CD4-positive, alpha-beta T cell treated with Interleukin-15 for 1 hour (primary cell): ENCODE measurements around the gene ZNF324B.
"Not testable (repeated sequence)": the region's sequence is repeated elsewhere in the genome, so short reads cannot be mapped to it uniquely, and the experiment has no call there.

Experiments
- DNase-seq: peaks from one replicate; pipeline ENCODE4 v3.0.0-alpha.2; 2020

Gene ZNF324B

GRCh38 chr19:58480831-58481230 is 29.4 kb downstream of the ZNF324B start:
- DNase-seq, result no peak

GRCh38 chr19:58482372-58482771 is 30.9 kb downstream of the ZNF324B start:
- no peak for DNase-seq

GRCh38 chr19:58483776-58484175 is 32.4 kb downstream of the ZNF324B start:
- DNase-seq, result no peak

GRCh38 chr19:58484349-58484748 is 32.9 kb downstream of the ZNF324B start:
- DNase-seq, result not testable (repeated sequence)

- DNase-seq, result no peak
Observed at GRCh38 chr19:58491393-58491792, 40.0 kb downstream of the ZNF324B start.

GRCh38 chr19:58492265-58492664 is 40.8 kb downstream of the ZNF324B start:
- no peak for DNase-seq

- no peak for DNase-seq
Observed at GRCh38 chr19:58497634-58498170, 46.3 kb downstream of the ZNF324B start.

GRCh38 chr19:58498316-58499020 is 47.0 kb downstream of the ZNF324B start:
- DNase-seq, result no peak

GRCh38 chr19:58499021-58499927 is 47.9 kb downstream of the ZNF324B start:
- peak; percentile 98 for DNase-seq

- DNase-seq, result no peak
Observed at GRCh38 chr19:58500242-58500641, 48.8 kb downstream of the ZNF324B start.
